AG04450 (cell line): ENCODE data around the gene ISLR. TPM values are rescaled to one million over a fixed set of nuclear protein-coding genes. Genes with fewer than 3 reads are reported as not detected.

Experiments
- CTCF ChIA-PET: fragments of 300-600, 350-600 bp; formaldehyde crosslinking; extraction: SDS; loops from one replicate; lab custom pipeline; 2022; ENCODE audit warnings: antibody characterized with exemption, inconsistent platforms; lab: Charles Lee
- POLR2A ChIA-PET: fragments of 350-600 bp; formaldehyde crosslinking; extraction: SDS; loops from one replicate; lab custom pipeline; 2021; ENCODE audit warnings: antibody characterized with exemption, inconsistent platforms; lab: Yijun Ruan, JAX
- DNase-seq: peaks from one replicate; pipeline ENCODE4 v3.0.0-alpha.2; 2011; ENCODE audit warnings: low read depth, low spot score
- H3K27ac ChIP-seq: one replicate; pipeline ENCODE4 v1.5.1; 2012; ENCODE audit warnings: low read depth, low read length, control low read depth
- H3K27me3 ChIP-seq: one replicate; pipeline ENCODE4 v1.6.0; 2012; ENCODE audit warnings: low read length; ENCODE audit not compliant: control insufficient read depth, insufficient read depth
- H3K4me3 ChIP-seq: 2 replicates; pipeline ENCODE4 v1.5.1; 2011; ENCODE audit warnings: mild to moderate bottlenecking, low read depth, low read length, control low read depth
- H3K9me3 ChIP-seq: 2 replicates; pipeline ENCODE4 v1.5.1; 2012; ENCODE audit warnings: low read length; ENCODE audit not compliant: control insufficient read depth, insufficient read depth
- CTCF ChIP-seq: IDR thresholded peaks from 2 replicates; pipeline ENCODE4 v1.5.1; 2011; ENCODE audit warnings: low read depth, low read length, control low read depth, inconsistent platforms
- polyA plus RNA-seq: library from polyadenylated mRNA; depleted of rRNA; stranded (reverse); fragments of >200 nt; gene quantifications from 2 replicates; pipeline ENCODE4 v1.2.3, GENCODE V29; 2011

Gene ISLR
- polyA plus RNA-seq, 1 experiment = 2.3 TPM

GRCh38 chr15:74212494-74212893 is 39.0 kb downstream of the ISLR start:
- H3K27me3 ChIP-seq = peaks cover 13% of the 10 kb centered on the region
- CTCF ChIA-PET = no interaction called here
- H3K9me3 ChIP-seq = no peaks in the 10 kb centered on the region
- DNase-seq = no peak
- TF ChIP-seq CTCF = no peak
- POLR2A ChIA-PET = no interaction called here
- H3K4me3 ChIP-seq = no peak overlapping the region
- no peak overlapping the region for H3K27ac ChIP-seq

- no peak for DNase-seq
- Histone ChIP-seq H3K9me3 (no peaks in the 10 kb centered on the region; the same call in 1 of the 2 replicates), H3K27ac (no peak overlapping the region), H3K27me3 (peaks cover 15% of the 10 kb centered on the region), H3K4me3 (no peak overlapping the region)
- ChIA-PET POLR2A (interaction anchor here (0.7 kb wide), 1 partner anchor 11 kb away, joined by 4 read pairs; no protein-coding TSS in a partner anchor), CTCF (no interaction called here)
- no peak for TF ChIP-seq CTCF
These were observed 40.4 kb downstream of the ISLR start for GRCh38 chr15:74213858-74214284.

DNA sequence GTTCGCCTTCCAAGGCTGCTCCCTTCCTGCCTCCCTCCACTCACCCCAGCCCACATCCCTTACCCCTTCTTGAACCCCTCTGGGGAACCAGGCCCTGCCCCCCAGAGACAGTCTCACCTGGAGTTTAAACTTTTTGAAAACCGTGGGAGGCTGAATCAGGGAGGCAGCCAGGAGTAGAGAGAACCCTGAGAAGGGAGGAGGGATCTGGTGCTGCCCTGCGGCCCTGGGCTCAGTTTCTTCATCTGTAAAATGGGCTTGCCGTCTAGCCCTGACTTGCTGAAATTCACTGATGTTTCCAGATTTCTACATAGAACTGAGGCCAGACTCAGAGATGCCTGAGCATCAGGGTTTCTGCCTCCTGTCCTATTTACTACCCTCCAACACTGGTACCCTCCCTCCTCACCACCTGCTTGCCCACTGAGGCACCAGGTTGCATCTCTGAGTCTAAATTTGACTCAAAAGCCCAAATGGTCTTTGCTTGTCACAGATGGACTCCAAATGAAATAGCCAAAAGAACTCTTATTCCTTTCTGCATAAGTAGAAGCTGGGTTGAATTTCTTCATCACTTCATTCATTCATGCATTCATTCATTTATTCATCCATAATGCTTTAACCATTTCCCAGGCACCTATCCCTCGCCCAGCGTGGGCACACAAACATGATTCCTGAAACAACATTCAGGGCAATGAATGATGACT is 41.0 kb downstream of the ISLR start:
- no peak for DNase-seq
- H3K27ac ChIP-seq = peak overlapping the region; percentile 62
- H3K4me3 ChIP-seq = no peak overlapping the region
- CTCF ChIA-PET = no interaction called here
- POLR2A ChIA-PET = no interaction called here
- H3K9me3 ChIP-seq = no peaks in the 10 kb centered on the region; the same call in 1 of the 2 replicates
- no peak for TF ChIP-seq CTCF
- H3K27me3 ChIP-seq = peaks cover 21% of the 10 kb centered on the region

DNA sequence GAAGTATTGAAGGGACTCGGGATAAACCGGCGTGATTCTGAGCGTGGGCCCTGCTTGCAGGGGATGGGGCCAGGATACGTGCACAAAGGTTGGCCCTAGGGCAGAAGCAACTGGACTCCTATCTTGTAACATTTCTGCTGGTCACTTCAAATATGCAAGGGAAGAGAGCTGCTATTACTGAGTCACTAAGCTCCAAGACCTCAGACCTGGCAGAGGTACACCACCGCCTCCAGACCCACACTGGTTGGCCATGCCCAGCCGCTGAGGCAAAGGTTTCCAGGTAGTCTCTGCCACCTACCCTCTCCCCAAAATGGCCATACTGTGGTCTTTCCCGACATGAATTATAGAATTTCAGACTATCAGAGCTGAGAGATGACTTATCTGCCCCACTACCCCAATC is 42.4 kb downstream of the ISLR start:
- DNase-seq = no peak
- CTCF ChIA-PET = no interaction called here
- POLR2A ChIA-PET = no interaction called here
- Histone ChIP-seq H3K27me3 (peaks cover 36% of the 10 kb centered on the region), H3K4me3 (no peak overlapping the region), H3K9me3 (no peaks in the 10 kb centered on the region; the same call in 1 of the 2 replicates), H3K27ac (no peak overlapping the region)
- TF ChIP-seq CTCF = no peak

- CTCF ChIA-PET = interaction anchor here (0.6 kb wide), 1 partner anchor 105 kb away, joined by 3 read pairs; no protein-coding TSS in a partner anchor
- no peak for DNase-seq
- Histone ChIP-seq H3K9me3 (no peaks in the 10 kb centered on the region; the same call in 1 of the 2 replicates), H3K27me3 (peaks cover 38% of the 10 kb centered on the region), H3K4me3 (no peak overlapping the region), H3K27ac (no peak overlapping the region)
- no peak for TF ChIP-seq CTCF
- POLR2A ChIA-PET = no interaction called here
These were observed 43.4 kb downstream of the ISLR start for GRCh38 chr15:74216949-74217348.
